ENCODE data around the gene SMURF2.
A peak's percentile ranks its signal among the peaks of the same experiment; 100 is the strongest.

SMURF2 gene

GRCh38 chr17:64533784-64534183 lies 128.3 kb downstream of the SMURF2 start:
- no peak for DNase-seq

- no peak for DNase-seq
These were observed 129.7 kb downstream of the SMURF2 start for GRCh38 chr17:64532409-64532808.

- no peak for DNase-seq
These were observed 130.1 kb downstream of the SMURF2 start for GRCh38 chr17:64531955-64532371.

- no peak for DNase-seq
These were observed 132.9 kb downstream of the SMURF2 start for GRCh38 chr17:64529221-64529620.

GRCh38 chr17:64527914-64528313 lies 134.2 kb downstream of the SMURF2 start:
- DNase-seq, result no peak

- DNase-seq, result no peak
These were observed 141.7 kb downstream of the SMURF2 start for GRCh38 chr17:64520359-64520758.

- DNase-seq, result no peak
These were observed 142.5 kb downstream of the SMURF2 start for GRCh38 chr17:64519601-64520000.

- DNase-seq, result no peak
These were observed 146.3 kb downstream of the SMURF2 start for GRCh38 chr17:64515829-64516228.

- DNase-seq, result no peak
These were observed 146.7 kb downstream of the SMURF2 start for GRCh38 chr17:64515419-64515818.

- no peak for DNase-seq
These were observed 152.9 kb downstream of the SMURF2 start for GRCh38 chr17:64509179-64509578.

- no peak for DNase-seq
These were observed 153.4 kb downstream of the SMURF2 start for GRCh38 chr17:64508683-64509082.

GRCh38 chr17:64507413-64507782 lies 154.7 kb downstream of the SMURF2 start:
- peak; percentile 50 for DNase-seq

- peak; percentile 98 for DNase-seq
These were observed 155.3 kb downstream of the SMURF2 start, which contains the start of gene CEP95 for GRCh38 chr17:64506576-64507412. Gene CEP95 (plus strand): TSS chr17:64506977. CDS start chr17:64507098, 121 bp downstream.

GRCh38 chr17:64506201-64506575 lies 155.9 kb downstream of the SMURF2 start, which contains the start of gene DDX5:
Gene DDX5 (minus strand): TSS chr17:64506289. CDS start chr17:64506119, 170 bp downstream.
- DNase-seq, result no peak

GRCh38 chr17:64505340-64506200 lies 156.5 kb downstream of the SMURF2 start:
- DNase-seq, result peak; percentile 68

- DNase-seq, result peak; percentile 43
These were observed 157.3 kb downstream of the SMURF2 start for GRCh38 chr17:64504769-64505339.

GRCh38 chr17:64503821-64504768 lies 158.0 kb downstream of the SMURF2 start:
- no peak for DNase-seq

GRCh38 chr17:64503341-64503740 lies 158.8 kb downstream of the SMURF2 start:
- no peak for DNase-seq

- DNase-seq, result no peak
These were observed 159.3 kb downstream of the SMURF2 start for GRCh38 chr17:64502809-64503208.

GRCh38 chr17:64502021-64502420 lies 160.1 kb downstream of the SMURF2 start:
- DNase-seq, result no peak

GRCh38 chr17:64500862-64501765 lies 161.0 kb downstream of the SMURF2 start:
- no peak for DNase-seq
